ACC112 (cell line): ENCODE results near the gene MGAT5B.
"Not testable (repeated sequence)": the region's sequence is repeated elsewhere in the genome, so short reads cannot be mapped to it uniquely, and the experiment has no call there.

ENCODE experiments used
- H2AFZ ChIP-seq: fragments of 200-600 bp; sonication (generic); one replicate; pipeline ENCODE4 v1.6.0; 2017; ENCODE audit warnings: antibody characterized with exemption, low read length; ENCODE audit not compliant: unreplicated experiment
- H3K27ac ChIP-seq: fragments of 200-600 bp; sonication (generic); 2 replicates; pipeline ENCODE4 v1.5.1; 2014; ENCODE audit warnings: low read depth, mild to moderate bottlenecking, antibody characterized with exemption, low read length, moderate library complexity
- H3K27me3 ChIP-seq: fragments of 200-600 bp; sonication (generic); 2 replicates; pipeline ENCODE4 v1.6.1; 2014; ENCODE audit warnings: mild to moderate bottlenecking, antibody characterized with exemption, low read length, moderate library complexity, mixed read lengths; ENCODE audit not compliant: insufficient read depth
- H3K36me3 ChIP-seq: fragments of 200-600 bp; sonication (generic); 2 replicates; pipeline ENCODE4 v1.6.1; 2016; ENCODE audit warnings: mild to moderate bottlenecking, antibody characterized with exemption, low read length, moderate library complexity, mixed read lengths; ENCODE audit not compliant: insufficient read depth
- H3K4me1 ChIP-seq: fragments of 200-600 bp; sonication (generic); one replicate; pipeline ENCODE4 v1.6.1; 2016; ENCODE audit warnings: low read length, mixed read lengths; ENCODE audit not compliant: insufficient read depth, unreplicated experiment, control insufficient read depth
- H3K4me3 ChIP-seq: fragments of 200-600 bp; sonication (generic); 2 replicates; pipeline ENCODE4 v1.5.1; 2014; ENCODE audit warnings: mild to moderate bottlenecking, low read depth, low read length
- H3K79me2 ChIP-seq: fragments of 200-600 bp; sonication (generic); one replicate; pipeline ENCODE4 v1.6.0; 2016; ENCODE audit warnings: low read length; ENCODE audit not compliant: control insufficient read depth, unreplicated experiment, insufficient read depth

MGAT5B gene

GRCh38 chr17:76847031-76847430 lies 21.2 kb upstream of the MGAT5B start:
- H3K4me1 ChIP-seq, result no peaks in the 10 kb centered on the region
- peaks cover 42% of the 10 kb centered on the region for H3K27me3 ChIP-seq
- no peaks in the 10 kb centered on the region for H3K36me3 ChIP-seq
- H3K79me2 ChIP-seq, result no peaks in the 10 kb centered on the region
- H3K27ac ChIP-seq, result no peak overlapping the region
- no peak overlapping the region for H3K4me3 ChIP-seq
- H2AFZ ChIP-seq, result no peak overlapping the region

DNA sequence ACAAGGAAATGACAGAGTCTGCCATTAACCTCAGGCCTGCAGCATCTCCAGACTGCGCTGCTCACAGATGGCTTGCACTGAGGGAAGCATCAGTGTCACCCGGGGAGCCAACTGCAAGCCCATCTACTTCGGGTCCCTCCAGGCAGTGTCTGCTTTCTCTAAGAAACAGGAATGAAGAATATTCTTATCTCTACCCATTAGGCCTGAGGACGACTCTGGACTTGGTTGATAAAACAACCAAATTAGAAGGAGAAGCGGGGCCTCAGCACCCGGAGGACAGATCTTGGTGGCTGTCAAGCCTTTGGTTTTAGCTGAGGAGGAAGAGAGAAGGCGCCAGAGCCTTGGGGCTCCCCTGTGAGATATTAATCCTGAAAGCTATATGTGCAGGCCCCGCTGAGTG lies 19.5 kb upstream of the MGAT5B start:
- Histone ChIP-seq H3K4me3 (no peak overlapping the region), H3K27me3 (peaks cover 36% of the 10 kb centered on the region), H3K36me3 (no peaks in the 10 kb centered on the region), H2AFZ (no peak overlapping the region), H3K4me1 (no peaks in the 10 kb centered on the region), H3K79me2 (no peaks in the 10 kb centered on the region), H3K27ac (no peak overlapping the region)

DNA sequence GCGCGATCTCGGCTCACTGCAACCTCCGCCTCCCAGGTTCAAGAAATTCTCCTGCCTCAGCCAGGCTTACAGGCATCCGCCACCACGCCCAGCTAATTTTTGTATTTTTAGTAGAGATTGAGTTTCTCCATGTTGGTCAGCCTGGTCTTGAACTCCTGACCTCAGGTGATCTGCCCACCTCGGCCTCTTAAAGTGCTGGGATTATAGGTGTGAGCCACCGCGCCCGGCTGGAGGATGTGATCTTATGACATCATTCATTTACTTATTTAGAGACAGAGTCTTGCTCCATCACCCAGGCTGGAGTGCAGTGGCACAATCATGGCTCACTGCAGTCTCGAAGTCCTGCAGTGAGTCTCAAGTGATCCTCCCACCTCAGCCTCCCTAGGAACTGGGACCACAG lies 19.0 kb upstream of the MGAT5B start:
- H3K4me1 ChIP-seq, result not testable (repeated sequence)

DNA sequence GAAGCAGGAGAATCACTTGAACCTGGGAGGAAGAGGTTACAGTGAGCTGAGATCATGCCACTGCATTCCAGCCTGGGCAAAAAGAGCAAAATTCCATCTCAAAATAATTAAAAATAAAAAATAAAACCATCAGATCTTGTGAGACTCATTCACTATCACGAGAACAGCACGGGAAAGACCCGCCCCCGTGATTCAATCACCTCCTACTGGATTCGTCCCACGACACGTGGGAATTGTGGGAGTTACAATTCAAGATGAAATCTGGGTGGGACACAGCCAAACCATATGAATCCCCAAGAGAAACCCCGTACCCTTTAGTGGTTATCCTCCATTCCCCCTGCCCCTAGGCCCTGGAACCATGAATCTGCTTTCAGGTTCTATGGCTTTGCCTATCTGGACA lies 15.4 kb upstream of the MGAT5B start:
- no peak overlapping the region for H3K27ac ChIP-seq
- no peaks in the 10 kb centered on the region for H3K4me1 ChIP-seq
- no peak overlapping the region for H3K4me3 ChIP-seq
- H2AFZ ChIP-seq, result no peak overlapping the region
- peaks cover 39% of the 10 kb centered on the region for H3K27me3 ChIP-seq
- no peaks in the 10 kb centered on the region for H3K36me3 ChIP-seq
- no peaks in the 10 kb centered on the region for H3K79me2 ChIP-seq

More for the DNA sequence above, 19.0 kb upstream of the MGAT5B start:
- not testable (repeated sequence) for H3K27ac ChIP-seq, H3K4me3 ChIP-seq, H3K79me2 ChIP-seq, H3K36me3 ChIP-seq, H2AFZ ChIP-seq
- peaks cover 36% of the 10 kb centered on the region for H3K27me3 ChIP-seq

DNA sequence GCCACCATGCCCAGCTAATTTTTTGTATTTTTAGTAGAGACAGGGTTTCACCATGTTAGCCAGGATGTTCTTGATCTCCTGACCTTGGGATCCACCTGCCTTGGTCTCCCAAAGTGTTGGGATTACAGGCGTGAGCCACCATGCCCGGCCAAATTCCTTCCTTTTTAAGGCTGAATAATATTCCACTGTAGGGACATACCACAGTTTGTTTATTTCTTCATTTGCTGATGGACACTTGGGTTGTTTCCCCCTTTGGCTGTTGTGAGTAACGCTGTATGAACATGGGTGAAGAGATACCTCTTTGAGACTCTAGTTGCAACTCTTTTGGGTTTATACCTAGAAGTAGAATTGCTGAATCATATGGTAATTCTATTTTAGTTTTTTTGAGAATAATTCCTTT lies 13.1 kb upstream of the MGAT5B start:
- Histone ChIP-seq H3K36me3 (no peaks in the 10 kb centered on the region), H3K4me3 (no peak overlapping the region), H3K4me1 (no peaks in the 10 kb centered on the region), H3K27ac (no peak overlapping the region), H2AFZ (no peak overlapping the region), H3K79me2 (no peaks in the 10 kb centered on the region), H3K27me3 (peaks cover 36% of the 10 kb centered on the region)

GRCh38 chr17:76862079-76862478 lies 6.1 kb upstream of the MGAT5B start:
- peaks cover 5% of the 10 kb centered on the region for H3K4me1 ChIP-seq
- H3K27ac ChIP-seq, result no peak overlapping the region
- H3K4me3 ChIP-seq, result no peak overlapping the region
- no peaks in the 10 kb centered on the region; the same call in 1 of the 2 replicates for H3K27me3 ChIP-seq
- no peaks in the 10 kb centered on the region for H3K36me3 ChIP-seq
- no peaks in the 10 kb centered on the region for H3K79me2 ChIP-seq
- no peak overlapping the region for H2AFZ ChIP-seq

GRCh38 chr17:76862494-76862893 lies 5.7 kb upstream of the MGAT5B start:
- H3K36me3 ChIP-seq, result no peaks in the 10 kb centered on the region
- H3K79me2 ChIP-seq, result no peaks in the 10 kb centered on the region
- H3K4me1 ChIP-seq, result peaks cover 10% of the 10 kb centered on the region
- H3K27ac ChIP-seq, result no peak overlapping the region
- H3K27me3 ChIP-seq, result no peaks in the 10 kb centered on the region; the same call in 1 of the 2 replicates
- H3K4me3 ChIP-seq, result no peak overlapping the region
- H2AFZ ChIP-seq, result no peak overlapping the region

DNA sequence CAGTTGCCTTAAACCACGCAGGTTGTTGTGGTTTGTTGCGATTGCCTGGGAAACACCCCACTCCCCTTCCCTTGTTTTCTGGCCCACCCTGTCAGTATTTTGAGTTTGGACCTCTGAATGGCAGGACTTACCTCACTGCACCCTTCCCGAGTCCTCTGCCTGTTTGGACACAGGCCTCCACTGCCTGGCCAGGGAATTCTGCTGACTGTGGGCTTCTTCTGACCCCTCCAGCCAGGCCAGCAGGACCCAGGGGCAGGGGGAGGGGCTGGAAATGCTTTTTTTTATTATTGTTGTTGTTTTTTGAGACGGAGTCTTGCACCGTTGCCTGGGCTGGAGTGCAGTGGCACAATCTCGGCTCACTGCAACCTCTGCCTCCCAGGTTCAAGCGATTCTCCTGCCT lies 4.2 kb upstream of the MGAT5B start:
- no peaks in the 10 kb centered on the region for H3K36me3 ChIP-seq
- H3K4me3 ChIP-seq, result no peak overlapping the region
- no peak overlapping the region for H2AFZ ChIP-seq
- H3K27me3 ChIP-seq, result peaks cover 4% of the 10 kb centered on the region
- H3K79me2 ChIP-seq, result no peaks in the 10 kb centered on the region
- peaks cover 15% of the 10 kb centered on the region for H3K4me1 ChIP-seq
- H3K27ac ChIP-seq, result no peak overlapping the region

DNA sequence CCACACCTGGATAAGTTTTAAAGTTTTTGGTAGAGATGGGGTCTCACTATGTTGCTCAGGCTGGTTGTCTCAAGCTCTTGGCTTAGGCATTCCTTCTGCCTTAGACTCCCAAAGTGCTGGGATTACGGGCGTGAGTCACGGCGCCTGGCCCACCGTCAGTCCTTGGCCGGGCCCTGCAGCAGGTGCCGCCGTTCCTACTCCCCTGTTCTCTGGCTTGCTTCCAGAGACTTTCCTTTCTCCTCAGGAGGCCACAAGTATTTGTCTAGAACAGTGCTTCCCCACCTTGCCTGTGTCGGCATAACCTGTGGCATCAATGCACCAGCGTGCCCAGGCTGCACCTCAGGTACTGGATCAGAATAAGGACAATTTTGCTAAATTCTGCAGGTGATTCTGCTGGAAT lies 3.0 kb upstream of the MGAT5B start:
- H3K27ac ChIP-seq, result no peak overlapping the region
- peaks cover 15% of the 10 kb centered on the region for H3K27me3 ChIP-seq
- no peak overlapping the region for H3K4me3 ChIP-seq
- H3K79me2 ChIP-seq, result no peaks in the 10 kb centered on the region
- H3K4me1 ChIP-seq, result peaks cover 15% of the 10 kb centered on the region
- no peaks in the 10 kb centered on the region for H3K36me3 ChIP-seq
- no peak overlapping the region for H2AFZ ChIP-seq

- Histone ChIP-seq H3K79me2 (no peaks in the 10 kb centered on the region), H3K27ac (no peak overlapping the region), H3K36me3 (no peaks in the 10 kb centered on the region), H2AFZ (no peak overlapping the region), H3K4me3 (no peak overlapping the region), H3K4me1 (peaks cover 15% of the 10 kb centered on the region), H3K27me3 (peaks cover 22% of the 10 kb centered on the region)
These were observed 2.0 kb upstream of the MGAT5B start for GRCh38 chr17:76866203-76866602.

DNA sequence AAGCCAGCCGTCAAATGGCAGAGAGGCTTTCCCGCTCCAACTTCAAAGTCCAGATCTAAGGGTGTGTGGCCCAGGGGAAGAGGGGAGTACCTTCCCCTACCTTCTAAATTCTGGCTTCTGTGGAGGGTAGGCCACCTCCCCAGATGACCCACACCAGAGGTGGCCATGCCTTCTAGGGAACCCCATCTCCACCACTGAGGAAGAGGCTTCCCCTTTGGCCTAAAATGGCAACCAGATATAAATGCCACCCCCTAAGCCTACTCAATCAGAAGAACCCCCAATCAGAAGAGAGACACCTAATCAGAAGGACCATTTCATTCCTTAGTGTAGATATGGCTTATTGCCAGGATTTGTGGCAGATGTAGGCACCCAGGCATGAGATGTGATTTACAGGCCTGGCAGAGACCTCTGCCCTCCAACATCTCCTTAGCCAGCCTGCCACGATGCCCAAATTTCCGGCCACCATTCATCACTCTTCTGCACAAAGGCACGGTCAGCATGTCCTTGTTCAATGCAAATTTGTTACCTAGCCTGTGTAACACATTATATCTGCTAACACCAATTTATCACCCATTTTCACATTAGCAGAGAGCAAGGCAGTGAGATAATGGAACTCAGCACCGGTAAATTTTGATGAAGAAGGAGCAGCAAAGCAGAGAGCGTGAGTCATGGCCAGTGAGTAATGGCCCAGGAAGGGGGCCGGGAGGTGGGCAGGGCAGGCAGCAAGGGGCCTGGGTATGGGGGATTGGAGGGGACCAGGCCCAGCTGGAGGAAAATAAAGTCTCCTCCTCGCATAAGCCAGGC lies 1.2 kb upstream of the MGAT5B start:
- Histone ChIP-seq H3K36me3 (no peaks in the 10 kb centered on the region), H3K27ac (no peak overlapping the region), H3K79me2 (no peaks in the 10 kb centered on the region), H3K27me3 (peaks cover 22% of the 10 kb centered on the region), H3K4me1 (peaks cover 16% of the 10 kb centered on the region), H2AFZ (no peak overlapping the region), H3K4me3 (peak overlapping the region; percentile 62)
